Activated T-cell treated with anti-CD3 and anti-CD28 coated beads for 48 hours (primary cell): ENCODE measurements around the gene MDH1B.

Experiments
- DNase-seq: peaks from one replicate; pipeline ENCODE4 v3.0.0-alpha.2; 2020; ENCODE audit warnings: low read depth

Gene MDH1B

DNA sequence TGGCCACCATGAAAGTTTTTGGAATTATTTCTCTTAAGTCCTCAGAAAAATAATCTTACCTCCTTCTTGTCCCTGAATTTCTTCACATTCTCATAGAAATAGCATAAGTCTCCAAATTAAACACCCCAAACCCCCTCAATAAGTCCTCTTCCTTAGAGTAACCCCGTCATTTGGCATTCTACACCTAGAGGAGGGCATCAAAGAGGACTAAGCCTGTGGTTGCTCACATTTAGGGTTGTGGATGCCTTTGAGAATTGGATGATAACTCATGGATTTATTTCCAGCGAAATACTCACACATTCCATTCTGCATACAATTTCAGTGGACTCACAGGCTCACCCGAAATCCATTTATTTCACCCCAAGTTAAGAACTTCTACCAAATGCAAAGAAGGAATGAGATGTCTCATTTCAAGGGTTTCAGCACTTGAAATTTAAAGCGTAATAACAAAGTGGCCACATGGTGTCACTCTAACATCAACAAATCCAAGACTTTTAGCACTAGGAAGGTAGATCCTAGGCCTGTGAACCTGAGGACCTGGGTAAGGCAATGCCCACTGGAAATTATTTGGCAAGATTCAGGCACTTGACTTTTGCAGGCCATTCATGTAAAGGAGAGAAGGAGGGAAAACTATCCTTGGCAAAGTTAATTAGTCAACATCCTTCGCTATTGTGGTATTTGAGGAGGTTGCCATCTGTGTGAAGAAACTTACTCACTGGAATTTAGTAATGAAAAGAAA is 71.6 kb downstream of the MDH1B start:
- no peak for DNase-seq

DNA sequence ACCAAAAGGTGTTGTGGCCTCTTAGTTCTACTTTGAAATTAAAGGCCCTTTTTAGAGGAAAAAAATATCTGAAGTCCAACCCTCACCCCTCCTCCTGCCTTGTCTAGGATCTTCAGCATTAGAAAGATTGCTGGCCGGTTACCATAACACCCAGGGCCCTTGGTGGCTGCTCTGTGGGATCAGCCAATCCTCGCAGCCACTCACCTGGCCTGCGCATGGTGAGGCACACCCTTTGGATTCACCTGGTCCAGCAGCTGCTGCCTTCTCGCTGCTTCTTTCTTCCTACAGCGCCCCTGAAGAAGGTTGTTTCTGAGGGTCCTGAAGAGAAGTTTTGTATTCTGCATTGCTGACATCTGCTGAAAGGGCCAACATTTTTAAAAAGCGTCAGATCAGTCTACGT is 72.2 kb downstream of the MDH1B start:
- no peak for DNase-seq

GRCh38 chr2:206688990-206689389 is 76.1 kb downstream of the MDH1B start:
- no peak for DNase-seq

DNA sequence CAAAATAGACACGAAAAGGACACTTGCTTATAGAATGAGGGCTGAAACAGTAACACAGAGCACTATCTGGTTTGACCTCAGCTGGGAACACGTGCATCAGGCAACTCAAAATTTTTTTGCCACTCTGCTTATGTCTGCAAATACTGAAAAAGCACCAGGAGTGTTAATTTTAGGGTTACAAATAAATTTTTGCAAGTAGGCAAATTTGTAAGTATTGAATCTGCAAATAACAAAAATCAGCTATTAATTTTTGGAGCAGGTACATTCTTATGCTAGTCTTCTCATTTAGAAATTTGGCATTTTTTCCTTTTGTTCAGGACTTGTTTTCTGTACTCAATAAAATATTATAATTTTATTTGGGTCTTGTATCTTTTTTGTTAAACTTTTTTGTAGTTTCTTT is 76.7 kb downstream of the MDH1B start:
- DNase-seq: no peak
